HUES64 (cell line): ENCODE data around the gene SMAD1.

Source experiments
- H3K27ac ChIP-seq: 2 replicates; pipeline ENCODE4 v1.7.0; 2013; ENCODE audit warnings: low read depth, low read length, inconsistent platforms
- H3K27me3 ChIP-seq: 2 replicates; pipeline ENCODE4 v1.6.1; 2013; ENCODE audit warnings: mild to moderate bottlenecking, low read length; ENCODE audit not compliant: insufficient read depth
- H3K36me3 ChIP-seq: 2 replicates; pipeline ENCODE4 v1.6.1; 2013; ENCODE audit warnings: mild to moderate bottlenecking, low read length; ENCODE audit not compliant: insufficient read depth
- H3K4me1 ChIP-seq: 2 replicates; pipeline ENCODE4 v1.6.1; 2013; ENCODE audit warnings: mild to moderate bottlenecking, low read length, moderate library complexity; ENCODE audit not compliant: insufficient read depth
- H3K4me3 ChIP-seq: 2 replicates; pipeline ENCODE4 v1.5.1; 2013; ENCODE audit warnings: mild to moderate bottlenecking, low read length, moderate library complexity
- H3K9ac ChIP-seq: 2 replicates; pipeline ENCODE4 v1.6.1; 2013; ENCODE audit warnings: mild to moderate bottlenecking, low read depth, low read length
- H3K9me3 ChIP-seq: 2 replicates; pipeline ENCODE4 v1.6.1; 2013; ENCODE audit warnings: low read depth, low read length; ENCODE audit not compliant: insufficient read depth
- WGBS: fragments of 150-250, 120-280 bp; methylation state at CpG from one replicate; pipeline ENCODE4 v1.1.7; 2013; ENCODE audit warnings: missing lambda C conversion rate; 5-methylcytosine and 5-hydroxymethylcytosine counted together

Gene SMAD1

DNA sequence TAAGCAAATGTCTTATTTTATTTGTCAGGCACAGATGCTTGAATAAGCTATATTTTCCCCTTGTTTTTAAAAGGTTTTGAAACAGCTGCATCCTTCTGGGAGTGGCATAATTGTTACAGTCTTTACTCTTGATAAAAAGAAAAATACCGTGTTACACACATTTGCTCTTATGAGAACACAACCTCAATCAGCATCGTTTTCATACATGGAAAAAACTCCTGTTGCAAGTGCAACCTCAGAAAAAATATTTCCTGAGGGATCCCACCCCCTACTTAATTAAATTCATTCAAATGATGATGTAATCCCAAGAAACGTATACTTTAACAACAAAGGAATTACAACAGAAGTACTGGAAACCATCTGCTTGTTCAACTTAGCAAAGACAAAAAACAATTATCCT, 58.6 kb downstream of the SMAD1 start:
- Histone ChIP-seq H3K4me1 (peaks cover 32% of the 10 kb centered on the region), H3K9ac (no peak overlapping the region), H3K36me3 (no peaks in the 10 kb centered on the region; the same call in 1 of the 2 replicates), H3K27me3 (no peaks in the 10 kb centered on the region), H3K27ac (no peak overlapping the region), H3K4me3 (no peak overlapping the region), H3K9me3 (no peaks in the 10 kb centered on the region)
- 92% methylated on average over 3 of the region's 3 CpGs for WGBS

DNA sequence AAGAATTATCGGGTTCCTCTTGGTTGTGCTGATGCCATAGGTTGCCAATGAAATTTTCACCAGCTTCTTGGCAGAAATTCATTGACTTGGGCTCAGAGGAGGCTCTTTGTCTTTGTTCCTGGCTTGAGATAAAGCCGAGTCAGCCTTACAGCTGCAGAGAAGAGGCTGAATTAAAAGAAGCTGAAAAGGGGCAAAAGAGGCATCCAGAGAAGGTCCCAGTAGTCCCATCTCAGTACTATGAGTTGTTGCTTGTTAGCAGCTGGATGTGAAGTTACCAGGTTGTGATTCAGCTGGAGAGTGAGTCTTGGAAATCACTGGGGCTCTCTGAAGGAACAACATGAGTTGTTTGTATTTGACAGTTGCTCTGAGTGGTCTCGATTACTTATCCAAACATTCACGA, 59.7 kb downstream of the SMAD1 start:
- Histone ChIP-seq H3K9ac (no peak overlapping the region), H3K4me1 (peaks cover 43% of the 10 kb centered on the region), H3K4me3 (no peak overlapping the region), H3K9me3 (no peaks in the 10 kb centered on the region), H3K27me3 (no peaks in the 10 kb centered on the region), H3K27ac (no peak overlapping the region), H3K36me3 (no peaks in the 10 kb centered on the region; the same call in 1 of the 2 replicates)
- WGBS: 89% methylated on average over 4 of the region's 4 CpGs

DNA sequence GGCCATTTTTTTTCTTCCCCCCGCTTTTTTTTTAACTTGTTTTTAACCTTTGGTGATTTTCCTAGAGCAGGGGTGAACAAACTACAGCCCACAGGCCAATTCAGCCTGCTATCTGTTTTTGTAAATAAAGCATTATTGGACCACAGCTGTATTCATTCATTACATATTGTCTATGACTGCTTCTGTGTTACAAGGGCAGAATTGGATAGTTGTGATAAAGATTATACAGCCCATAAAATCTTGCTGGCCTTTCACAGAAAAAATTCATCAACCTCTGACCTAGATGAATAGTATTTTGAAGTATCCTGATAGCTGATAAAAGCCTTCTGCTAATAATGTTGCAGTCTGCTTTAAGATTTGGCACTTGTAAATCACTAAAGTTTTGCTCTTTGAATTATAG, 63.4 kb downstream of the SMAD1 start:
- WGBS: 83% methylated on average over 1 of the region's 1 CpG
- 0 out of 2 replicates have a peak overlapping the region, but pooled peaks have one; percentile 18 for H3K27ac ChIP-seq
- no peaks in the 10 kb centered on the region for H3K27me3 ChIP-seq
- no peak overlapping the region for H3K4me3 ChIP-seq
- no peaks in the 10 kb centered on the region for H3K9me3 ChIP-seq
- peaks cover 25% of the 10 kb centered on the region for H3K36me3 ChIP-seq
- H3K4me1 ChIP-seq: peaks cover 40% of the 10 kb centered on the region
- no peak overlapping the region for H3K9ac ChIP-seq

DNA sequence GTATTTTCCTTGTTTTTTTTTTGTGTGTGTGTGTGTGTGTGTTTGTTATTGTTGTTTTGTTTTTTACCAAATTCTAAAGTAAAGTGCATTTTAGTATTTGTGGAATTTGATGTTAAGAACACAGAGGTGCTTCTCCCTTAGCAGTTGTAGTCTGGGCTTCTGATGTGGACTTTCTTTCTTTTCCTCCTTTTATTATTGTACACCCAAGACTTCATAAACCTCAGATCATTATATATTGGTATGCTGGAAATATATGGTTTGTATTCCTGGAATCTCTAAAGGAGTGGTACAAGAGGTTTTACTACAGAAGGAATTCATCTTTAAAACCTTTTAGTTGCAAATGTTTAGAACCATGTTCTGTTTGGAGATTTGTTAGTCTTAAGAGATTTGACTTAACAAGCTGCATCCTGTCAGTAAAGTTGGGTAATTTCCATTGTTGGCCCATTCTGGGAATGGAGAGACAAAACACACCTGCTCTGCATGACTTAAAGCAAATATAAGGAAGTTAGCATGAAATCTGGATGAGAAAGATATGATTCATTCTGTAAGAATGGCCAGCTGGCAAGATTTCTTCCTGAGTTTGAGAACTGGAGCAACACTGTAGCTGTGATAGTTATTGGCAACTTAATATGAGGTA, 64.0 kb downstream of the SMAD1 start:
- Histone ChIP-seq H3K27me3 (no peaks in the 10 kb centered on the region), H3K9ac (no peak overlapping the region; the same call in 1 of the 2 replicates), H3K9me3 (no peaks in the 10 kb centered on the region), H3K27ac (peak overlapping the region; percentile 52), H3K36me3 (peaks cover 25% of the 10 kb centered on the region), H3K4me1 (peaks cover 34% of the 10 kb centered on the region), H3K4me3 (no peak overlapping the region)

DNA sequence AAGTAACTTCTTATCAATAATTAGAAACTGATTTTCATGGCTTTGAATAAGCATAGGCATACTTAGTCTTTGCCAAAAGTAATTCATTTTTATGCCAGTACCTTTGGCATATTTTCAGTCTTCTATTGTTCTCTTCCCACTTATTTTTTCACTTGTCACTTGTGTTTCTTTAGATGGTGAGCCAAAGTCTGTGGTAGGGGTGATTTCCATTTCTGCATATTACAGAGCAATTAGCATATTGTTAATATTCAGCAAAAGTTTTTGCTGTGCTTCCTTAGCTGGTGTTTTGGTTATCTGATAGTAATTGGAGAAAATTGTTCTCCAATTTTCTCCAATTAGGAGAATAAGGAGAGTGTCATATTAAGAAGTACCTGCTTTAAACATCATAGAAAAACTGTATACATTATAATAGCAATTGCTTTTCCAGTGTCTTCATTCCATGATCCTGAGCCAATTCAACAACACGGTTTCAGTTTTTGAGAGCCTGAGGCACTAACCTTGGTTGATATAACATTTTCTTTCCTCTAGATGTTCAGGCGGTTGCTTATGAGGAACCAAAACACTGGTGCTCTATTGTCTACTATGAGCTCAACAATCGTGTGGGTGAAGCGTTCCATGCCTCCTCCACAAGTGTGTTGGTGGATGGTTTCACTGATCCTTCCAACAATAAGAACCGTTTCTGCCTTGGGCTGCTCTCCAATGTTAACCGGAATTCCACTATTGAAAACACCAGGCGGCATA, 64.7 kb downstream of the SMAD1 start:
- Histone ChIP-seq H3K9ac (peak overlapping the region; percentile 25; the same call in 1 of the 2 replicates), H3K9me3 (no peaks in the 10 kb centered on the region), H3K27ac (peak overlapping the region; percentile 52; the same call in 1 of the 2 replicates), H3K36me3 (peaks cover 25% of the 10 kb centered on the region), H3K27me3 (no peaks in the 10 kb centered on the region), H3K4me3 (no peak overlapping the region), H3K4me1 (peaks cover 27% of the 10 kb centered on the region)
- 95% methylated on average over 7 of the region's 7 CpGs for WGBS

DNA sequence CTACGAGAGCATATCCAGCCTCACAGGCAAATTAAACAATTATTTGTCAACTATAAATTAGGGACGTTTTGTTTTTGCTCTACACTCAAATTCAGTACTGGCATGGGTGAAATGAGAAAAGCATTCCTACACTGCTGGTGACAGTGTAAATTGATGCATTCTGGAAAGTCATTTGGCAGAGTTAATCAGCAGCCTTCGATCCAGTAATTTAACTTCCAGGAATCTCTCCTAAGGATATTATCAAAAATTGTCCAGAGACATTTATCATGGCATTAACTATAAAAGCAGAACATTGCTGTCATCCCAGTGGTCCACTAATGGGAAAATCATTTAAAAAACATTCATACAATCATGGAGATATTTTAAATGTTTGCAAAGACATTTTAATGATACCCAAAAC, 70.0 kb downstream of the SMAD1 start:
- Histone ChIP-seq H3K36me3 (peaks cover 49% of the 10 kb centered on the region), H3K4me3 (no peak overlapping the region), H3K4me1 (peaks cover 4% of the 10 kb centered on the region), H3K9me3 (no peaks in the 10 kb centered on the region), H3K9ac (no peak overlapping the region), H3K27ac (no peak overlapping the region), H3K27me3 (no peaks in the 10 kb centered on the region)
- WGBS: 94% methylated on average over 3 of the region's 3 CpGs

DNA sequence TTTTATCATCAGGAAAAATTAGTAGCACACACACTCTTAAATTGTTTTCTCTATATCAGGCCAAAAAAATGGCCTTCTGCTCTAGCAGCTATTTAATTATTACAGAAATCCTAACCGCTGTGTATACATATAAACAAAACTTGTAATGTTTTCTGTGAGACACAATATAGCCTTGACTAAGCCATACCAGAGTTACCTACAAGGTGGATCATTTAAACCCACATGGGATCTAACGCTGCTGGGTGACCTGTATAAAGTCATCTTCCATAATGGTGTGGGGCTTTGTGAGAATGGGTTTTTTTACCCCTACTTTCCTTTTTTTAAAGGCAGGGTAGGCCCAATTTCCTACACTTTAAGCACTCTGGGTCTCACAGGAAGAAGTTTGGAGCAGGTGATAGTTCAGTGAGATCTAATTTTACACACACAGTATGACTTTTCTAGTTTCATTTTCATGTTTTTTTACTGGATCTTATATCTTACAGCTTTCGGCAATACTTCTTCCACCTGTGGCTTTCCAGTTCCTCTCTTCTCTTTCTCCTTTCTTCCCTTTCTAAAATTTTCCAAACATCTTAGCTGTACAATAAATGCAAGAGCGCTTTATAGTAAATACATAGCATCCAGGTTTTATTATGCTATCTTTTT, 70.6 kb downstream of the SMAD1 start:
- H3K4me1 ChIP-seq: no peaks in the 10 kb centered on the region
- H3K27me3 ChIP-seq: no peaks in the 10 kb centered on the region
- no peak overlapping the region for H3K4me3 ChIP-seq
- H3K36me3 ChIP-seq: peaks cover 43% of the 10 kb centered on the region
- 100% methylated on average over 3 of the region's 4 CpGs for WGBS
- no peak overlapping the region for H3K9ac ChIP-seq
- no peak overlapping the region for H3K27ac ChIP-seq
- no peaks in the 10 kb centered on the region for H3K9me3 ChIP-seq

DNA sequence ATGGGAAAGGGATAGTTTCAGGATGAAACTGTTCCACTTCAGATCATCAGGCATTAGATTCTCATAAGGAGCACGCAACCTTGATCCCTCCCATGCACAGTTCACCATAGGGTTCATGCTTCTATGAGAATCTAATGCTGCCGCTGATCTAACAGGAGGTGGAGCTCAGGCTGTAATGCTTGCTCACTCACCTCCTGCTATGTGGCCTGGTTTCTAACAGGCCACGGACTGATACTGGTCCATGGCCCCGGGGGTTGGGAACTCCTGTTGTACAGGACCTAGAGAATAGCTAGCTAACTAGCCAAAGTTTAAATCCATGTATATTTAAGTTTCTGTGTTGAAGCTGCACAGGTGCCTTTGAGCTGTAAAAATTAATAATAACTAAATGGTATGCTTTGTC, 71.7 kb downstream of the SMAD1 start:
- no peaks in the 10 kb centered on the region for H3K9me3 ChIP-seq
- no peaks in the 10 kb centered on the region for H3K27me3 ChIP-seq
- H3K27ac ChIP-seq: no peak overlapping the region
- H3K36me3 ChIP-seq: peaks cover 39% of the 10 kb centered on the region
- H3K9ac ChIP-seq: no peak overlapping the region
- WGBS: 96% methylated on average over 4 of the region's 4 CpGs
- H3K4me1 ChIP-seq: no peaks in the 10 kb centered on the region
- no peak overlapping the region for H3K4me3 ChIP-seq

DNA sequence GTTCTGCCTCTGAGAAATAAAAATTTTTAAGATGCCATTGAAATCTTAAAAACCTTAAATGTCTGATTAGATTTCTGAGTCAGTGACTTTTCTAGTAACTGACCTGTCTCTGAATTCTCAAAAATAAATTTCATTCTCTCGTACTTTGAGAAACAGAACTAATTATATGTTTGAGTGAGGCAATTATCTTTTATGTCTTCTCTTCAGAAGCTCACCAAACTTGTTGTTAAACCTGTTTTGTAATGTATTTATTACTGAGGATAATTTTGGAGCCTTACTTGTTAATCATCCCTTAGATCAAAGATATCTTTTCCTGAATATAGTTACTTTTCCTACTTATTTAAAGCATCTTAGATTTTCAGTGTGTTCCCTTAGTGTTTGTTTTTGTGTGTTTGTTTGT, 73.0 kb downstream of the SMAD1 start:
- Histone ChIP-seq H3K9me3 (no peaks in the 10 kb centered on the region), H3K4me1 (no peaks in the 10 kb centered on the region), H3K4me3 (no peak overlapping the region), H3K36me3 (peaks cover 40% of the 10 kb centered on the region), H3K27ac (no peak overlapping the region), H3K27me3 (no peaks in the 10 kb centered on the region), H3K9ac (no peak overlapping the region)
- WGBS: no CpG with 5 or more reads among the region's 1 CpG

DNA sequence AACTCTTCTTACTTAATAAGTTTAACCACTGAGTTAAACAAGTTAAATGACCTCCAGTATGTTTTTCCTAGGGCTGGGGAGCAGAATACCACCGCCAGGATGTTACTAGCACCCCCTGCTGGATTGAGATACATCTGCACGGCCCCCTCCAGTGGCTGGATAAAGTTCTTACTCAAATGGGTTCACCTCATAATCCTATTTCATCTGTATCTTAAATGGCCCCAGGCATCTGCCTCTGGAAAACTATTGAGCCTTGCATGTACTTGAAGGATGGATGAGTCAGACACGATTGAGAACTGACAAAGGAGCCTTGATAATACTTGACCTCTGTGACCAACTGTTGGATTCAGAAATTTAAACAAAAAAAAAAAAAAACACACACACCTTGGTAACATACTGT, 76.1 kb downstream of the SMAD1 start:
- Histone ChIP-seq H3K9me3 (no peaks in the 10 kb centered on the region), H3K27me3 (no peaks in the 10 kb centered on the region), H3K9ac (no peak overlapping the region), H3K4me1 (no peaks in the 10 kb centered on the region), H3K36me3 (peaks cover 32% of the 10 kb centered on the region), H3K4me3 (no peak overlapping the region), H3K27ac (no peak overlapping the region)
- WGBS: 13% methylated on average over 3 of the region's 3 CpGs

DNA sequence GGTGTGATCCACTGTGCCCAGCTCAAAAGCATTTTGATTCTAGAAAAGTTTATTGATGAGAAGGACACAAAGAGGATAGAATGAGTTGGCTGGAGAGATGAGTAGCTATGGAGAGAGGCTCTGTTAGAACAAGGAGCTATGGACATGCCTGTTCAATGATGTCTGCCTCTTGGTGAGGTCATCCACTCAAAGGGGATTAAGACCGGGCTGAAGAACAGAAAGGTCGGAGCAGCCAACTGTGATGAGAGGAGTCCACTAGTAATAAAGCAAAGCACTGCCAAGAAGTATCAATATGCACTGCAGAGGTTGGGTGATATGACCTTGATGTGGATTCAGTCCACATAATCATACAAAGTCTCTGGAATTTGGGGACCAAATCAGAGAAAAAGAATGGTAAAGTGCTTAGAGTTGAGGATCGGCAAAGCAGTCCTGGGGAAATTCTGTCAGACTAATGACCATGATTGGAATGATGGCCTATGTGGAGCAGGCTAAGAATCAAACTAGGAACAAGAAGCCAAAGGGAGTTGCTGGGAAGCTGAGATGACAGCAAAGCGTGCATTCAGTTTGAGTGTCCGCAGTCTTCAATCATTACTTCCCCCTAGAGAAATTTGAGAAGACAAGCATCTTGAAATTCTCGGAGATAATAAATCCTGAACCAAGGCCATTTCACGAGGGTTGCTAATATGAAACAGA, 81.8 kb downstream of the SMAD1 start:
- Histone ChIP-seq H3K4me3 (no peak overlapping the region), H3K27me3 (no peaks in the 10 kb centered on the region), H3K4me1 (no peaks in the 10 kb centered on the region), H3K9ac (no peak overlapping the region), H3K36me3 (peaks cover 11% of the 10 kb centered on the region), H3K27ac (no peak overlapping the region), H3K9me3 (no peaks in the 10 kb centered on the region)
- 83% methylated on average over 7 of the region's 7 CpGs for WGBS
